SK-N-SH treated with all-trans-retinoic acid at 6 μM for 48 hours (cell line): ENCODE measurements around the gene CCDC187.

Experiments
- ATAC-seq: fragments of 200-7000 bp; cut with Tn5 transposase; 3 replicates; pipeline ENCODE4 v1.9.1; 2020; ENCODE audit warnings: mild to moderate bottlenecking, moderate library complexity
- ARNTL ChIP-seq: fragments of 450-650 bp; formaldehyde crosslinking; IDR thresholded peaks from 2 replicates; pipeline ENCODE4 v1.5.0; 2020; ENCODE audit warnings: low read depth, mild to moderate bottlenecking, moderate library complexity, borderline replicate concordance
- BACH2 ChIP-seq: fragments of 250-450 bp; sonication (Bioruptor Pico); IDR thresholded peaks from 2 replicates; pipeline ENCODE4 v1.9.0; 2021; ENCODE audit warnings: mild to moderate bottlenecking, borderline replicate concordance
- CSDC2 ChIP-seq: fragments of 250-450 bp; sonication (Bioruptor Pico); IDR thresholded peaks from 2 replicates; pipeline ENCODE4 v1.5.0; 2020; ENCODE audit warnings: mild to moderate bottlenecking, moderate library complexity
- ESRRG ChIP-seq: fragments of 250-450 bp; sonication (Bioruptor Pico); IDR thresholded peaks from 2 replicates; pipeline ENCODE4 v1.6.1; 2021; ENCODE audit warnings: mild to moderate bottlenecking
- GLIS3 ChIP-seq: fragments of 250-450 bp; sonication (Bioruptor Pico); IDR thresholded peaks from 2 replicates; pipeline ENCODE4 v1.5.0; 2020; ENCODE audit warnings: mild to moderate bottlenecking, moderate library complexity
- ISL1 ChIP-seq: fragments of 250-450 bp; sonication (Bioruptor Pico); IDR thresholded peaks from 2 replicates; pipeline ENCODE4 v2.1.2; 2022; ENCODE audit warnings: mild to moderate bottlenecking, moderate library complexity
- OSR1 ChIP-seq: fragments of 250-450 bp; sonication (Bioruptor Pico); IDR thresholded peaks from 2 replicates; pipeline ENCODE4 v1.8.0; 2022; ENCODE audit warnings: moderate library complexity, mild to moderate bottlenecking, inconsistent platforms
- PPARA ChIP-seq: fragments of 250-450 bp; sonication (Bioruptor Pico); IDR thresholded peaks from 2 replicates; pipeline ENCODE4 v1.5.0; 2020; ENCODE audit warnings: mild to moderate bottlenecking, borderline replicate concordance
- SNAI2 ChIP-seq: fragments of 250-450 bp; sonication (Bioruptor Pico); IDR thresholded peaks from 2 replicates; pipeline ENCODE4 v1.5.0; 2020; ENCODE audit warnings: mild to moderate bottlenecking, moderate library complexity
- TOX ChIP-seq: fragments of 250-450 bp; sonication (Bioruptor Pico); IDR thresholded peaks from 2 replicates; pipeline ENCODE4 v1.8.0; 2021; ENCODE audit warnings: mild to moderate bottlenecking, moderate library complexity, borderline replicate concordance
- ZFP3 ChIP-seq: fragments of 250-450 bp; sonication (Bioruptor Pico); IDR thresholded peaks from 2 replicates; pipeline ENCODE4 v1.5.0; 2020; ENCODE audit warnings: mild to moderate bottlenecking, moderate library complexity
- ZNF565 ChIP-seq: fragments of 450-650 bp; formaldehyde crosslinking; conservative IDR thresholded peaks from 2 replicates; pipeline ENCODE4 v1.5.0; 2020; ENCODE audit warnings: low read depth, mild to moderate bottlenecking, moderate library complexity
- ZNF70 ChIP-seq: fragments of 450-650 bp; formaldehyde crosslinking; IDR thresholded peaks from 2 replicates; pipeline ENCODE4 v1.5.0; 2020; ENCODE audit warnings: mild to moderate bottlenecking, moderate library complexity
- TF ChIP-seq, protein P1 (sequence below): fragments of 250-450 bp; sonication (Bioruptor Pico); IDR thresholded peaks from 2 replicates; pipeline ENCODE4 v1.8.0; 2021; ENCODE audit warnings: low read depth, mild to moderate bottlenecking, moderate library complexity, borderline replicate concordance
- TF ChIP-seq, protein P2 (sequence below): fragments of 250-450 bp; sonication (Bioruptor Pico); IDR thresholded peaks from 2 replicates; pipeline ENCODE4 v1.8.0; 2020; ENCODE audit warnings: mild to moderate bottlenecking, moderate library complexity, borderline replicate concordance
- TF ChIP-seq, protein P3 (sequence below): fragments of 250-450 bp; sonication (Bioruptor Pico); IDR thresholded peaks from 2 replicates; pipeline ENCODE4 v1.5.1; 2021; ENCODE audit warnings: mild to moderate bottlenecking, moderate library complexity
- TF ChIP-seq, protein P4 (sequence below): fragments of 250-450 bp; sonication (Bioruptor Pico); IDR thresholded peaks from 2 replicates; pipeline ENCODE4 v1.5.0; 2020; ENCODE audit warnings: mild to moderate bottlenecking, moderate library complexity

Gene CCDC187

DNA sequence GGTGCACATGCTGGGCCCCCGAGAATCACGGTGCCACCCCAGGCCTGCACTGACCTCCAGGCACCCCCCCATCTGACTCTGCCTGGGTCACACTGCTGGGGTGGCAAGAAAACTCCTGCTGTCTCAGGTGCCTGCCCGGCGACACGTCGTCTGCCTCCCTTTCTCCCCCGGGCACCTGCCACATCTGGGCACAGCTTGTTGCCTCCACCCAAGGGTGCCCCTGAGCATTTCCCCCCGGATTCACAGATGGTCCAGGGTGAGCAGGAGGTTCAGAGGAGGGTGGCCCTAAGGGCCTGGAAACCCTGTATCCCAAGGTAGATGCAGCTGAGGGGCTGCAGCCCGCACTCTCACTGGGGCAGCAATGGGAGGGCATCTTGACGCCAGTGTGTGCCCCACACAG is 43.4 kb downstream of the CCDC187 start:
- TF ChIP-seq CSDC2 (CRISPR knock-in tag) (no peak), ZNF565 (CRISPR knock-in tag) (no peak), ZNF70 (no peak), BACH2 (CRISPR knock-in tag) (no peak), ARNTL (CRISPR knock-in tag) (no peak), OSR1 (no peak), ESRRG (CRISPR knock-in tag) (no peak), ISL1 (CRISPR knock-in tag) (no peak), ZFP3 (CRISPR knock-in tag) (no peak), SNAI2 (CRISPR knock-in tag) (no peak), TOX (CRISPR knock-in tag) (no peak)
- TF ChIP-seq, protein P1, sequence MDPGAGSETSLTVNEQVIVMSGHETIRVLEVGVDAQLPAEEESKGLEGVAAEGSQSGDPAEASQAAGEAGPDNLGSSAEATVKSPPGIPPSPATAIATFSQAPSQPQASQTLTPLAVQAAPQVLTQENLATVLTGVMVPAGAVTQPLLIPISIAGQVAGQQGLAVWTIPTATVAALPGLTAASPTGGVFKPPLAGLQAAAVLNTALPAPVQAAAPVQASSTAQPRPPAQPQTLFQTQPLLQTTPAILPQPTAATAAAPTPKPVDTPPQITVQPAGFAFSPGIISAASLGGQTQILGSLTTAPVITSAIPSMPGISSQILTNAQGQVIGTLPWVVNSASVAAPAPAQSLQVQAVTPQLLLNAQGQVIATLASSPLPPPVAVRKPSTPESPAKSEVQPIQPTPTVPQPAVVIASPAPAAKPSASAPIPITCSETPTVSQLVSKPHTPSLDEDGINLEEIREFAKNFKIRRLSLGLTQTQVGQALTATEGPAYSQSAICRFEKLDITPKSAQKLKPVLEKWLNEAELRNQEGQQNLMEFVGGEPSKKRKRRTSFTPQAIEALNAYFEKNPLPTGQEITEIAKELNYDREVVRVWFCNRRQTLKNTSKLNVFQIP, result no peak
- TF ChIP-seq, protein P2, sequence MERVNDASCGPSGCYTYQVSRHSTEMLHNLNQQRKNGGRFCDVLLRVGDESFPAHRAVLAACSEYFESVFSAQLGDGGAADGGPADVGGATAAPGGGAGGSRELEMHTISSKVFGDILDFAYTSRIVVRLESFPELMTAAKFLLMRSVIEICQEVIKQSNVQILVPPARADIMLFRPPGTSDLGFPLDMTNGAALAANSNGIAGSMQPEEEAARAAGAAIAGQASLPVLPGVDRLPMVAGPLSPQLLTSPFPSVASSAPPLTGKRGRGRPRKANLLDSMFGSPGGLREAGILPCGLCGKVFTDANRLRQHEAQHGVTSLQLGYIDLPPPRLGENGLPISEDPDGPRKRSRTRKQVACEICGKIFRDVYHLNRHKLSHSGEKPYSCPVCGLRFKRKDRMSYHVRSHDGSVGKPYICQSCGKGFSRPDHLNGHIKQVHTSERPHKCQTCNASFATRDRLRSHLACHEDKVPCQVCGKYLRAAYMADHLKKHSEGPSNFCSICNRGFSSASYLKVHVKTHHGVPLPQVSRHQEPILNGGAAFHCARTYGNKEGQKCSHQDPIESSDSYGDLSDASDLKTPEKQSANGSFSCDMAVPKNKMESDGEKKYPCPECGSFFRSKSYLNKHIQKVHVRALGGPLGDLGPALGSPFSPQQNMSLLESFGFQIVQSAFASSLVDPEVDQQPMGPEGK (CRISPR knock-in tag), result no peak
- TF ChIP-seq, protein P3, sequence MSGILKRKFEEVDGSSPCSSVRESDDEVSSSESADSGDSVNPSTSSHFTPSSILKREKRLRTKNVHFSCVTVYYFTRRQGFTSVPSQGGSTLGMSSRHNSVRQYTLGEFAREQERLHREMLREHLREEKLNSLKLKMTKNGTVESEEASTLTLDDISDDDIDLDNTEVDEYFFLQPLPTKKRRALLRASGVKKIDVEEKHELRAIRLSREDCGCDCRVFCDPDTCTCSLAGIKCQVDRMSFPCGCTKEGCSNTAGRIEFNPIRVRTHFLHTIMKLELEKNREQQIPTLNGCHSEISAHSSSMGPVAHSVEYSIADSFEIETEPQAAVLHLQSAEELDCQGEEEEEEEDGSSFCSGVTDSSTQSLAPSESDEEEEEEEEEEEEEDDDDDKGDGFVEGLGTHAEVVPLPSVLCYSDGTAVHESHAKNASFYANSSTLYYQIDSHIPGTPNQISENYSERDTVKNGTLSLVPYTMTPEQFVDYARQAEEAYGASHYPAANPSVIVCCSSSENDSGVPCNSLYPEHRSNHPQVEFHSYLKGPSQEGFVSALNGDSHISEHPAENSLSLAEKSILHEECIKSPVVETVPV (CRISPR knock-in tag), result no peak
- ATAC-seq, result no peak

DNA sequence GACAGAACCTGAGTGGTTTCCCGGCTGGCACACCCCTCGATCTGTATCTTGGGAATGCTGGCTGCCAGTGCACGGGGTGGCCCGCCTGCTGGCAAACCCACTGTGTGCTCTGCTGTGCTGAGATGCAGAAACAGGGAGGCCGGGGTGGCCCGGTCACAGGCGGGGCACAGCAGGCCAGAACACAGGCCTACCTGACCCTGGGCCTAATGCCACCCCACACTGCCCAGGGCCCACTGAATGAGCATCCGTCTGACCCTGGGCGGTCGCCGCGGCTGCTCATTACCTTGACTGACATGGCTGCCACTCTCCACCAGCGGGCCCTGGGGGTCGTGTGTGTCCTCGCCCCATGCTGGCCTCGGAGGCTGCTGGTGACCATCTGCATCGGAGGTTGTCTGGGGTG is 44.1 kb downstream of the CCDC187 start:
- TF ChIP-seq, protein P2 (CRISPR knock-in tag), result no peak
- no peak for TF ChIP-seq PPARA (CRISPR knock-in tag)
- TF ChIP-seq, protein P4, sequence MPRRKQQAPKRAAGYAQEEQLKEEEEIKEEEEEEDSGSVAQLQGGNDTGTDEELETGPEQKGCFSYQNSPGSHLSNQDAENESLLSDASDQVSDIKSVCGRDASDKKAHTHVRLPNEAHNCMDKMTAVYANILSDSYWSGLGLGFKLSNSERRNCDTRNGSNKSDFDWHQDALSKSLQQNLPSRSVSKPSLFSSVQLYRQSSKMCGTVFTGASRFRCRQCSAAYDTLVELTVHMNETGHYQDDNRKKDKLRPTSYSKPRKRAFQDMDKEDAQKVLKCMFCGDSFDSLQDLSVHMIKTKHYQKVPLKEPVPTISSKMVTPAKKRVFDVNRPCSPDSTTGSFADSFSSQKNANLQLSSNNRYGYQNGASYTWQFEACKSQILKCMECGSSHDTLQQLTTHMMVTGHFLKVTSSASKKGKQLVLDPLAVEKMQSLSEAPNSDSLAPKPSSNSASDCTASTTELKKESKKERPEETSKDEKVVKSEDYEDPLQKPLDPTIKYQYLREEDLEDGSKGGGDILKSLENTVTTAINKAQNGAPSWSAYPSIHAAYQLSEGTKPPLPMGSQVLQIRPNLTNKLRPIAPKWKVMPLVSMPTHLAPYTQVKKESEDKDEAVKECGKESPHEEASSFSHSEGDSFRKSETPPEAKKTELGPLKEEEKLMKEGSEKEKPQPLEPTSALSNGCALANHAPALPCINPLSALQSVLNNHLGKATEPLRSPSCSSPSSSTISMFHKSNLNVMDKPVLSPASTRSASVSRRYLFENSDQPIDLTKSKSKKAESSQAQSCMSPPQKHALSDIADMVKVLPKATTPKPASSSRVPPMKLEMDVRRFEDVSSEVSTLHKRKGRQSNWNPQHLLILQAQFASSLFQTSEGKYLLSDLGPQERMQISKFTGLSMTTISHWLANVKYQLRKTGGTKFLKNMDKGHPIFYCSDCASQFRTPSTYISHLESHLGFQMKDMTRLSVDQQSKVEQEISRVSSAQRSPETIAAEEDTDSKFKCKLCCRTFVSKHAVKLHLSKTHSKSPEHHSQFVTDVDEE (CRISPR knock-in tag), result no peak
- TF ChIP-seq ZFP3 (CRISPR knock-in tag), result no peak
- TF ChIP-seq ISL1 (CRISPR knock-in tag), result no peak
- TF ChIP-seq TOX (CRISPR knock-in tag), result no peak
- TF ChIP-seq, protein P1, result no peak
- no peak for TF ChIP-seq CSDC2 (CRISPR knock-in tag)
- TF ChIP-seq GLIS3 (CRISPR knock-in tag), result no peak
- TF ChIP-seq ESRRG (CRISPR knock-in tag), result no peak
- no peak for ATAC-seq

DNA sequence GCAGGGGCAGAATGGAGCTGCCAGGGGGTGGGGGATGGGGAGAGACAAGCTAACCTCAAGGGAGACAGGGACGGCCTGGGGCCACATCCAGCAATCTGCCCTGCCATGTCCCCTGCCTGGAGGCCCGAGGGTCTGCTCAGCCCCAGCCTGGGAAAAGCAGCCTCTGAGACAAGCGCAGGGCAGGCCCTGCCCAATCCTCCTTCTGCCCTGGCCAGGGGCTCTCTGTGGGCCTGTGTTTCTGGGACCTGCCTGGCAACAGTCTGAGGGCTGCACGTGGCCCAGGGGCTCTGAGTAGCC is 44.4 kb downstream of the CCDC187 start:
- ATAC-seq, result no peak
- TF ChIP-seq, protein P2 (CRISPR knock-in tag), result no peak
- TF ChIP-seq, protein P4 (CRISPR knock-in tag), result no peak
- TF ChIP-seq, protein P1, result no peak
